ENCODE data around the gene CYB561D2.

GRCh38 chr3:50334339-50335075 lies 16.2 kb upstream of the CYB561D2 start:
- TF ChIP-seq, protein P1, sequence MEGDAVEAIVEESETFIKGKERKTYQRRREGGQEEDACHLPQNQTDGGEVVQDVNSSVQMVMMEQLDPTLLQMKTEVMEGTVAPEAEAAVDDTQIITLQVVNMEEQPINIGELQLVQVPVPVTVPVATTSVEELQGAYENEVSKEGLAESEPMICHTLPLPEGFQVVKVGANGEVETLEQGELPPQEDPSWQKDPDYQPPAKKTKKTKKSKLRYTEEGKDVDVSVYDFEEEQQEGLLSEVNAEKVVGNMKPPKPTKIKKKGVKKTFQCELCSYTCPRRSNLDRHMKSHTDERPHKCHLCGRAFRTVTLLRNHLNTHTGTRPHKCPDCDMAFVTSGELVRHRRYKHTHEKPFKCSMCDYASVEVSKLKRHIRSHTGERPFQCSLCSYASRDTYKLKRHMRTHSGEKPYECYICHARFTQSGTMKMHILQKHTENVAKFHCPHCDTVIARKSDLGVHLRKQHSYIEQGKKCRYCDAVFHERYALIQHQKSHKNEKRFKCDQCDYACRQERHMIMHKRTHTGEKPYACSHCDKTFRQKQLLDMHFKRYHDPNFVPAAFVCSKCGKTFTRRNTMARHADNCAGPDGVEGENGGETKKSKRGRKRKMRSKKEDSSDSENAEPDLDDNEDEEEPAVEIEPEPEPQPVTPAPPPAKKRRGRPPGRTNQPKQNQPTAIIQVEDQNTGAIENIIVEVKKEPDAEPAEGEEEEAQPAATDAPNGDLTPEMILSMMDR (conservative IDR thresholded peaks at IDR 0.05): no peak
- no peak for TF ChIP-seq EZH2 (IDR thresholded peaks at IDR 0.05; ENCODE audit: low read depth)

Measured in PC-9 (cell line).